Measurements from ENCODE around the gene HLA-E. TPM values are rescaled to one million over a fixed set of nuclear protein-coding genes. Genes with fewer than 3 reads are reported as not detected.
A peak's percentile ranks its signal among the peaks of the same experiment; 100 is the strongest.

The HLA-E gene
- total and polyA plus RNA-seq, 2 of the 13 experiments (the other 11 are each of a cell fraction or from before 2014, with no cell fraction given), result 45.2 to 90.4 TPM

DNA sequence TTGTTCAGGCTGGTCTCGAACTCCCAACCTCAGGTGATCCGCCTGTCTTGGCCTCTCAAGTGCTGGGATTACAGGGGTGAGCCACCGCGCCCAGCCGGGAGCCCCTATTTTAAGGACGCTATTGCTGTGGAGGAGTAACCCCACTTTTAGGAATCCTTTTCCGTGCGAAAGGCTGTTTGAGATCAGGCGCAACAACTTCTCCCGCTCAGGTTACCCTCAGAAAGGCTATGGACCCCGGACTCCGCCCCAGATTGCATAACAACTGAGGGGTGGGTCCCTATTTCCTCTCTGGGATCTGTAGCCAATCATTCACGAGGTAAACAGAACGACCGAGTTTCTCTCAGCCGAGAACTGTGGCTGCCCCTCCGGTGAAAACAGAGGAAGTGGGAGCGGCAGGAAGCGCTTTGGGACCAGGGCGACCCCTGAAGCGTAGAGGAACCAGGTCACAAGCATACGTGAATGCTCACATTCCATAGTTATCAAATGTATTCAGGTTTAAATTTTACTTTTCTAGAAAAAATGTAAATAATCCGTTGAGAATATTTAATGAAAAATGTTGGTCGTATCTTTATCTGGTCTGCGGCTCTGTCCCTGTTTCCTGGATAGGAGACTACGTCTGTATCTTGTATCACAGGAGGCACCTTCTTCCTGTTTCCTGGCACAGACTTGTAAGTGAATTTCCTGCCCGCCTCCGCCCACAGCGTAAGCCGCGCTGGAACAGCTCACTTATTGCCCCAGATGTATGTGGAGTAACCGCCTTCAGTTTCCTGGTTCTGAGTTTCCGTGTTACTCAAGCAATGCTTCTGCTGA is 26.8 kb downstream of the HLA-E start (continued):
- TF ChIP-seq, protein P1, sequence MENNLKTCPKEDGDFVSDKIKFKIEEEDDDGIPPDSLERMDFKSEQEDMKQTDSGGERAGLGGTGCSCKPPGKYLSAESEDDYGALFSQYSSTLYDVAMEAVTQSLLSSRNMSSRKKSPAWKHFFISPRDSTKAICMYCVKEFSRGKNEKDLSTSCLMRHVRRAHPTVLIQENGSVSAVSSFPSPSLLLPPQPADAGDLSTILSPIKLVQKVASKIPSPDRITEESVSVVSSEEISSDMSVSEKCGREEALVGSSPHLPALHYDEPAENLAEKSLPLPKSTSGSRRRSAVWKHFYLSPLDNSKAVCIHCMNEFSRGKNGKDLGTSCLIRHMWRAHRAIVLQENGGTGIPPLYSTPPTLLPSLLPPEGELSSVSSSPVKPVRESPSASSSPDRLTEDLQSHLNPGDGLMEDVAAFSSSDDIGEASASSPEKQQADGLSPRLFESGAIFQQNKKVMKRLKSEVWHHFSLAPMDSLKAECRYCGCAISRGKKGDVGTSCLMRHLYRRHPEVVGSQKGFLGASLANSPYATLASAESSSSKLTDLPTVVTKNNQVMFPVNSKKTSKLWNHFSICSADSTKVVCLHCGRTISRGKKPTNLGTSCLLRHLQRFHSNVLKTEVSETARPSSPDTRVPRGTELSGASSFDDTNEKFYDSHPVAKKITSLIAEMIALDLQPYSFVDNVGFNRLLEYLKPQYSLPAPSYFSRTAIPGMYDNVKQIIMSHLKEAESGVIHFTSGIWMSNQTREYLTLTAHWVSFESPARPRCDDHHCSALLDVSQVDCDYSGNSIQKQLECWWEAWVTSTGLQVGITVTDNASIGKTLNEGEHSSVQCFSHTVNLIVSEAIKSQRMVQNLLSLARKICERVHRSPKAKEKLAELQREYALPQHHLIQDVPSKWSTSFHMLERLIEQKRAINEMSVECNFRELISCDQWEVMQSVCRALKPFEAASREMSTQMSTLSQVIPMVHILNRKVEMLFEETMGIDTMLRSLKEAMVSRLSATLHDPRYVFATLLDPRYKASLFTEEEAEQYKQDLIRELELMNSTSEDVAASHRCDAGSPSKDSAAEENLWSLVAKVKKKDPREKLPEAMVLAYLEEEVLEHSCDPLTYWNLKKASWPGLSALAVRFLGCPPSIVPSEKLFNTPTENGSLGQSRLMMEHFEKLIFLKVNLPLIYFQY (CRISPR knock-in tag; IDR thresholded peaks at IDR 0.05; ENCODE audit: borderline replicate concordance), result peak; percentile 29; the same call in 1 of the 2 replicates
- TF ChIP-seq, protein P2, sequence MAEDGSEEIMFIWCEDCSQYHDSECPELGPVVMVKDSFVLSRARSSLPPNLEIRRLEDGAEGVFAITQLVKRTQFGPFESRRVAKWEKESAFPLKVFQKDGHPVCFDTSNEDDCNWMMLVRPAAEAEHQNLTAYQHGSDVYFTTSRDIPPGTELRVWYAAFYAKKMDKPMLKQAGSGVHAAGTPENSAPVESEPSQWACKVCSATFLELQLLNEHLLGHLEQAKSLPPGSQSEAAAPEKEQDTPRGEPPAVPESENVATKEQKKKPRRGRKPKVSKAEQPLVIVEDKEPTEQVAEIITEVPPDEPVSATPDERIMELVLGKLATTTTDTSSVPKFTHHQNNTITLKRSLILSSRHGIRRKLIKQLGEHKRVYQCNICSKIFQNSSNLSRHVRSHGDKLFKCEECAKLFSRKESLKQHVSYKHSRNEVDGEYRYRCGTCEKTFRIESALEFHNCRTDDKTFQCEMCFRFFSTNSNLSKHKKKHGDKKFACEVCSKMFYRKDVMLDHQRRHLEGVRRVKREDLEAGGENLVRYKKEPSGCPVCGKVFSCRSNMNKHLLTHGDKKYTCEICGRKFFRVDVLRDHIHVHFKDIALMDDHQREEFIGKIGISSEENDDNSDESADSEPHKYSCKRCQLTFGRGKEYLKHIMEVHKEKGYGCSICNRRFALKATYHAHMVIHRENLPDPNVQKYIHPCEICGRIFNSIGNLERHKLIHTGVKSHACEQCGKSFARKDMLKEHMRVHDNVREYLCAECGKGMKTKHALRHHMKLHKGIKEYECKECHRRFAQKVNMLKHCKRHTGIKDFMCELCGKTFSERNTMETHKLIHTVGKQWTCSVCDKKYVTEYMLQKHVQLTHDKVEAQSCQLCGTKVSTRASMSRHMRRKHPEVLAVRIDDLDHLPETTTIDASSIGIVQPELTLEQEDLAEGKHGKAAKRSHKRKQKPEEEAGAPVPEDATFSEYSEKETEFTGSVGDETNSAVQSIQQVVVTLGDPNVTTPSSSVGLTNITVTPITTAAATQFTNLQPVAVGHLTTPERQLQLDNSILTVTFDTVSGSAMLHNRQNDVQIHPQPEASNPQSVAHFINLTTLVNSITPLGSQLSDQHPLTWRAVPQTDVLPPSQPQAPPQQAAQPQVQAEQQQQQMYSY (CRISPR knock-in tag; IDR thresholded peaks at IDR 0.05), result no peak; the same call in 1 of the 2 replicates
- TF ChIP-seq ZSCAN30 (CRISPR knock-in tag; IDR thresholded peaks at IDR 0.05) (no peak), ZBTB42 (CRISPR knock-in tag; IDR thresholded peaks at IDR 0.05) (no peak), ZNF251 (CRISPR knock-in tag; IDR thresholded peaks at IDR 0.05) (no peak), KAT2B (IDR thresholded peaks at IDR 0.05; ENCODE audit: borderline replicate concordance, low read depth, low read length) (no peak), HOXA3 (CRISPR knock-in tag; IDR thresholded peaks at IDR 0.05) (peak; percentile 78; the same call in 1 of the 2 replicates), ZNF598 (CRISPR knock-in tag; IDR thresholded peaks at IDR 0.05; ENCODE audit: borderline replicate concordance) (peak; percentile 17; the same call in 1 of the 2 replicates), ZZZ3 (CRISPR knock-in tag; IDR thresholded peaks at IDR 0.05; ENCODE audit: borderline replicate concordance) (no peak), STAG1 (CRISPR knock-in tag; IDR thresholded peaks at IDR 0.05) (peak; percentile 15; the same call in 1 of the 2 replicates), MBNL3 (CRISPR knock-in tag; conservative IDR thresholded peaks at IDR 0.05) (no peak)
- TF ChIP-seq, protein P3, sequence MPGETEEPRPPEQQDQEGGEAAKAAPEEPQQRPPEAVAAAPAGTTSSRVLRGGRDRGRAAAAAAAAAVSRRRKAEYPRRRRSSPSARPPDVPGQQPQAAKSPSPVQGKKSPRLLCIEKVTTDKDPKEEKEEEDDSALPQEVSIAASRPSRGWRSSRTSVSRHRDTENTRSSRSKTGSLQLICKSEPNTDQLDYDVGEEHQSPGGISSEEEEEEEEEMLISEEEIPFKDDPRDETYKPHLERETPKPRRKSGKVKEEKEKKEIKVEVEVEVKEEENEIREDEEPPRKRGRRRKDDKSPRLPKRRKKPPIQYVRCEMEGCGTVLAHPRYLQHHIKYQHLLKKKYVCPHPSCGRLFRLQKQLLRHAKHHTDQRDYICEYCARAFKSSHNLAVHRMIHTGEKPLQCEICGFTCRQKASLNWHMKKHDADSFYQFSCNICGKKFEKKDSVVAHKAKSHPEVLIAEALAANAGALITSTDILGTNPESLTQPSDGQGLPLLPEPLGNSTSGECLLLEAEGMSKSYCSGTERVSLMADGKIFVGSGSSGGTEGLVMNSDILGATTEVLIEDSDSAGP (CRISPR knock-in tag; IDR thresholded peaks at IDR 0.05; ENCODE audit: borderline replicate concordance), result peak; percentile 66; the same call in 1 of the 2 replicates
- TF ChIP-seq, protein P4, sequence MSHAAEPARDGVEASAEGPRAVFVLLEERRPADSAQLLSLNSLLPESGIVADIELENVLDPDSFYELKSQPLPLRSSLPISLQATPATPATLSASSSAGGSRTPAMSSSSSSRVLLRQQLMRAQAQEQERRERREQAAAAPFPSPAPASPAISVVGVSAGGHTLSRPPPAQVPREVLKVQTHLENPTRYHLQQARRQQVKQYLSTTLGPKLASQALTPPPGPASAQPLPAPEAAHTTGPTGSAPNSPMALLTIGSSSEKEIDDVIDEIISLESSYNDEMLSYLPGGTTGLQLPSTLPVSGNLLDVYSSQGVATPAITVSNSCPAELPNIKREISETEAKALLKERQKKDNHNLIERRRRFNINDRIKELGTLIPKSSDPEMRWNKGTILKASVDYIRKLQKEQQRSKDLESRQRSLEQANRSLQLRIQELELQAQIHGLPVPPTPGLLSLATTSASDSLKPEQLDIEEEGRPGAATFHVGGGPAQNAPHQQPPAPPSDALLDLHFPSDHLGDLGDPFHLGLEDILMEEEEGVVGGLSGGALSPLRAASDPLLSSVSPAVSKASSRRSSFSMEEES (CRISPR knock-in tag; IDR thresholded peaks at IDR 0.05), result peak; percentile 70
- TF ChIP-seq, protein P5, sequence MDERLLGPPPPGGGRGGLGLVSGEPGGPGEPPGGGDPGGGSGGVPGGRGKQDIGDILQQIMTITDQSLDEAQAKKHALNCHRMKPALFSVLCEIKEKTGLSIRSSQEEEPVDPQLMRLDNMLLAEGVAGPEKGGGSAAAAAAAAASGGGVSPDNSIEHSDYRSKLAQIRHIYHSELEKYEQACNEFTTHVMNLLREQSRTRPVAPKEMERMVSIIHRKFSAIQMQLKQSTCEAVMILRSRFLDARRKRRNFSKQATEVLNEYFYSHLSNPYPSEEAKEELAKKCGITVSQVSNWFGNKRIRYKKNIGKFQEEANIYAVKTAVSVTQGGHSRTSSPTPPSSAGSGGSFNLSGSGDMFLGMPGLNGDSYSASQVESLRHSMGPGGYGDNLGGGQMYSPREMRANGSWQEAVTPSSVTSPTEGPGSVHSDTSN (CRISPR knock-in tag; IDR thresholded peaks at IDR 0.05), result no peak
